Stimulated activated CD8-positive, alpha-beta memory T cell treated with anti-CD3 and anti-CD28 coated beads, Interleukin-15, amount 100 ng/mL, for 24 hours (primary cell): ENCODE measurements around the gene CEP72.
"Not testable (repeated sequence)": the region's sequence is repeated elsewhere in the genome, so short reads cannot be mapped to it uniquely, and the experiment has no call there.

ENCODE experiments used
- DNase-seq: peaks from one replicate; pipeline ENCODE4 v3.0.0-alpha.2; 2020; ENCODE audit warnings: low read depth

CEP72 gene

GRCh38 chr5:618450-618849, 6.3 kb downstream of the CEP72 start:
- no peak for DNase-seq

- DNase-seq: no peak
Measured at GRCh38 chr5:619444-619843, 7.3 kb downstream of the CEP72 start.

GRCh38 chr5:620152-620551, 8.0 kb downstream of the CEP72 start:
- DNase-seq: no peak

GRCh38 chr5:620586-621180, 8.5 kb downstream of the CEP72 start:
- no peak for DNase-seq

- DNase-seq: no peak
Measured at GRCh38 chr5:621341-621761, 9.2 kb downstream of the CEP72 start.

- DNase-seq: no peak
Measured at GRCh38 chr5:622359-622758, 10.2 kb downstream of the CEP72 start.

GRCh38 chr5:622946-623522, 10.9 kb downstream of the CEP72 start:
- no peak for DNase-seq

- no peak for DNase-seq
Measured at GRCh38 chr5:623531-623930, 11.4 kb downstream of the CEP72 start.

- DNase-seq: no peak
Measured at GRCh38 chr5:624118-624950, 12.2 kb downstream of the CEP72 start.

- DNase-seq: no peak
Measured at GRCh38 chr5:624951-625230, 12.8 kb downstream of the CEP72 start.

- DNase-seq: no peak
Measured at GRCh38 chr5:625516-625915, 13.4 kb downstream of the CEP72 start.

GRCh38 chr5:626850-627249, 14.7 kb downstream of the CEP72 start:
- DNase-seq: no peak

- DNase-seq: no peak
Measured at GRCh38 chr5:627840-628239, 15.7 kb downstream of the CEP72 start.

GRCh38 chr5:628351-629205, 16.4 kb downstream of the CEP72 start:
- DNase-seq: not testable (repeated sequence)

- DNase-seq: no peak
Measured at GRCh38 chr5:633501-633955, 21.4 kb downstream of the CEP72 start.

GRCh38 chr5:634191-634590, 22.1 kb downstream of the CEP72 start:
- DNase-seq: no peak

GRCh38 chr5:635306-636055, 23.3 kb downstream of the CEP72 start:
- no peak for DNase-seq

- DNase-seq: no peak
Measured at GRCh38 chr5:636951-637350, 24.8 kb downstream of the CEP72 start.

- no peak for DNase-seq
Measured at GRCh38 chr5:637581-638450, 25.7 kb downstream of the CEP72 start.

- DNase-seq: no peak
Measured at GRCh38 chr5:638501-639252, 26.5 kb downstream of the CEP72 start.
